GM21381 (cell line): ENCODE results near the gene TAS1R1.
"Not testable (repeated sequence)": the region's sequence is repeated elsewhere in the genome, so short reads cannot be mapped to it uniquely, and the experiment has no call there.

Source experiments
- ATAC-seq: cut with Tn5 transposase; IDR thresholded peaks from one replicate; pipeline ENCODE4 v1.9.1; 2021; ENCODE audit warnings: mild to moderate bottlenecking, moderate library complexity; ENCODE audit not compliant: unreplicated experiment

The TAS1R1 gene

GRCh38 chr1:6588128-6588892 is 33.2 kb downstream of the TAS1R1 start:
- no peak for ATAC-seq

- ATAC-seq, result no peak
Measured at GRCh38 chr1:6588893-6589520, 33.9 kb downstream of the TAS1R1 start.

- no peak for ATAC-seq
Measured at GRCh38 chr1:6590046-6590445, 34.9 kb downstream of the TAS1R1 start.

- ATAC-seq, result no peak
Measured at GRCh38 chr1:6591222-6591621, 36.1 kb downstream of the TAS1R1 start.

GRCh38 chr1:6591644-6592043 is 36.5 kb downstream of the TAS1R1 start:
- no peak for ATAC-seq

- no peak for ATAC-seq
Measured at GRCh38 chr1:6592441-6592840, 37.3 kb downstream of the TAS1R1 start.

GRCh38 chr1:6592865-6593593 is 37.9 kb downstream of the TAS1R1 start:
- no peak for ATAC-seq

GRCh38 chr1:6593810-6594209 is 38.7 kb downstream of the TAS1R1 start:
- ATAC-seq, result no peak

- no peak for ATAC-seq
Measured at GRCh38 chr1:6594977-6595740, 40.1 kb downstream of the TAS1R1 start.

GRCh38 chr1:6596351-6596750 is 41.2 kb downstream of the TAS1R1 start:
- ATAC-seq, result no peak

- no peak for ATAC-seq
Measured at GRCh38 chr1:6596886-6597776, 42.0 kb downstream of the TAS1R1 start.

GRCh38 chr1:6597777-6598131 is 42.6 kb downstream of the TAS1R1 start:
- ATAC-seq, result no peak

- no peak for ATAC-seq
Measured at GRCh38 chr1:6599141-6599975, 44.3 kb downstream of the TAS1R1 start.

- ATAC-seq, result not testable (repeated sequence)
Measured at GRCh38 chr1:6599991-6600390, 44.9 kb downstream of the TAS1R1 start.

GRCh38 chr1:6600410-6601048 is 45.4 kb downstream of the TAS1R1 start:
- ATAC-seq, result no peak

- ATAC-seq, result no peak
Measured at GRCh38 chr1:6601049-6601922, 46.2 kb downstream of the TAS1R1 start.

GRCh38 chr1:6601923-6602668 is 47.0 kb downstream of the TAS1R1 start:
- peak; percentile 29 for ATAC-seq
